OCI-LY7 (cell line): Measurements from ENCODE around the gene SDHA. TPM values are rescaled to one million over a fixed set of nuclear protein-coding genes. Genes with fewer than 3 reads are reported as not detected.

Experiments used
- BruUV-seq: library from RNA; stranded (reverse); fragments of 400-500 nt; replicated peaks from 2 replicates; lab custom pipeline; 2021; lab: Mats Ljungman, UMichigan
- CTCF ChIA-PET: fragments of 300-600 bp; sonication (Branson Sonifier 250); formaldehyde crosslinking; loops from one replicate; lab custom pipeline; 2022; ENCODE audit warnings: antibody characterized with exemption; ENCODE audit not compliant: unreplicated experiment; lab: Charles Lee
- POLR2A ChIA-PET: fragments of 300-600 bp; sonication (Branson Sonifier 250); formaldehyde crosslinking; loops from one replicate; lab custom pipeline; 2022; ENCODE audit warnings: antibody characterized with exemption; lab: Charles Lee
- DNase-seq: peaks from one replicate; pipeline ENCODE4 v3.0.0-alpha.2; 2015; ENCODE audit warnings: low spot score
- H2AFZ ChIP-seq: fragments of 200-600 bp; sonication (generic), shearing (Covaris generic); 2 replicates; pipeline ENCODE4 v1.6.1; 2014; ENCODE audit warnings: mild to moderate bottlenecking, antibody characterized with exemption, low read length, moderate library complexity
- H3K27ac ChIP-seq: fragments of 200-600 bp; sonication (generic); 2 replicates; pipeline ENCODE4 v1.5.1; 2014; ENCODE audit warnings: mixed run types, low read depth, mild to moderate bottlenecking, moderate library complexity, low read length, inconsistent platforms; ENCODE audit not compliant: poor library complexity, severe bottlenecking
- H3K36me3 ChIP-seq: fragments of 200-600 bp; sonication (generic); 2 replicates; pipeline ENCODE4 v1.6.1; 2014; ENCODE audit warnings: mild to moderate bottlenecking, antibody characterized with exemption, low read length, moderate library complexity, mixed read lengths; ENCODE audit not compliant: insufficient read depth
- H3K4me1 ChIP-seq: fragments of 200-600 bp; sonication (generic); 2 replicates; pipeline ENCODE4 v1.5.1; 2014; ENCODE audit warnings: mild to moderate bottlenecking, low read length; ENCODE audit not compliant: insufficient read depth, poor library complexity, severe bottlenecking
- H3K4me2 ChIP-seq: fragments of 200-600 bp; sonication (generic); 2 replicates; pipeline ENCODE4 v1.6.1; 2014; ENCODE audit warnings: mild to moderate bottlenecking, low read length
- H3K4me3 ChIP-seq: fragments of 200-600 bp; sonication (generic); 2 replicates; pipeline ENCODE4 v1.5.1; 2014; ENCODE audit warnings: mild to moderate bottlenecking, low read depth, low read length; ENCODE audit not compliant: poor library complexity, severe bottlenecking
- H3K79me2 ChIP-seq: fragments of 200-600 bp; sonication (generic); 2 replicates; pipeline ENCODE4 v1.6.1; 2016; ENCODE audit warnings: low read depth, mild to moderate bottlenecking, low read length, moderate library complexity, mixed read lengths; ENCODE audit not compliant: insufficient read depth
- H3K9me2 ChIP-seq: fragments of 200-600 bp; sonication (generic); 2 replicates; pipeline ENCODE4 v1.6.1; 2016; ENCODE audit warnings: mild to moderate bottlenecking, low read length, mixed read lengths; ENCODE audit not compliant: insufficient read depth
- H3K9me3 ChIP-seq: fragments of 200-600 bp; sonication (generic); 2 replicates; pipeline ENCODE4 v1.6.1; 2014; ENCODE audit warnings: mild to moderate bottlenecking, mixed run types, low read length, mixed read lengths
- H4K20me1 ChIP-seq: fragments of 200-600 bp; sonication (generic); 2 replicates; pipeline ENCODE4 v1.6.1; 2014; ENCODE audit warnings: mild to moderate bottlenecking, antibody characterized with exemption, low read length, moderate library complexity, mixed read lengths; ENCODE audit not compliant: insufficient read depth
- EZH2phosphoT487 ChIP-seq: fragments of 200-600 bp; sonication (generic); IDR thresholded peaks from 2 replicates; pipeline ENCODE4 v1.6.1; 2018; ENCODE audit warnings: low read depth, borderline replicate concordance, mild to moderate bottlenecking, mixed run types, antibody characterized with exemption, low read length, moderate library complexity, mixed read lengths
- intact Hi-C: fragments of 100-400 bp; cut with micrococcal nuclease; formaldehyde crosslinking; loops from one replicate; pipeline ENCODE4 v1.10.0; 2022; ENCODE audit not compliant: unreplicated experiment
- total RNA-seq, 2 experiments: library from RNA; depleted of rRNA in 1 of 2; stranded (reverse); fragments of >200 nt in 1 of 2; shearing (Covaris generic) in 1 of 2; gene quantifications; 2 replicates each; pipeline ENCODE4 v1.2.3, GENCODE V29; 2014 to 2022
- TF ChIP-seq, protein P1 (sequence below): fragments of 200-600 bp; sonication (generic); conservative IDR thresholded peaks from 2 replicates; pipeline ENCODE4 v1.5.1; 2014; ENCODE audit warnings: mild to moderate bottlenecking, antibody characterized with exemption, low read length, moderate library complexity, mixed read lengths

Gene SDHA
- total RNA-seq, 2 experiments from 2014 or later = 147 to 167 TPM

GRCh38 chr5:187617-188451 lies 30.3 kb upstream of the SDHA start:
- ChIA-PET CTCF (interaction anchor here (0.6 to 1.3 kb wide), 5 partner anchors 14 to 284 kb away, joined by 3 to 10 read pairs (median 3); partner anchors contain the start of gene PDCD6), POLR2A (interaction anchor here (0.9 to 1.3 kb wide), 6 partner anchors 13 to 83 kb away, joined by 3 to 8 read pairs (median 4); partner anchors contain the start of genes CCDC127, PDCD6 and SDHA)
- H3K4me2 ChIP-seq = peak overlapping the region; percentile 73
- no peaks in the 10 kb centered on the region; the same call in 1 of the 2 replicates for H3K79me2 ChIP-seq
- no peak for DNase-seq
- no peak overlapping the region for H3K4me3 ChIP-seq
- H3K27ac ChIP-seq = no peak overlapping the region
- no peaks in the 10 kb centered on the region for H3K9me3 ChIP-seq
- H2AFZ ChIP-seq = peak overlapping the region; percentile 13; the same call in 1 of the 2 replicates
- no TSS peak for BruUV-seq
- no peaks in the 10 kb centered on the region for H3K9me2 ChIP-seq
- no peaks in the 10 kb centered on the region for H3K36me3 ChIP-seq
- no peaks in the 10 kb centered on the region for H4K20me1 ChIP-seq
- intact Hi-C loops = loop anchor here (1.0 kb wide), 2 partner anchors 30 to 83 kb away; partner anchors contain the start of genes CCDC127, PDCD6 and SDHA
- H3K4me1 ChIP-seq = peaks cover 49% of the 10 kb centered on the region
- TF ChIP-seq, protein P1, sequence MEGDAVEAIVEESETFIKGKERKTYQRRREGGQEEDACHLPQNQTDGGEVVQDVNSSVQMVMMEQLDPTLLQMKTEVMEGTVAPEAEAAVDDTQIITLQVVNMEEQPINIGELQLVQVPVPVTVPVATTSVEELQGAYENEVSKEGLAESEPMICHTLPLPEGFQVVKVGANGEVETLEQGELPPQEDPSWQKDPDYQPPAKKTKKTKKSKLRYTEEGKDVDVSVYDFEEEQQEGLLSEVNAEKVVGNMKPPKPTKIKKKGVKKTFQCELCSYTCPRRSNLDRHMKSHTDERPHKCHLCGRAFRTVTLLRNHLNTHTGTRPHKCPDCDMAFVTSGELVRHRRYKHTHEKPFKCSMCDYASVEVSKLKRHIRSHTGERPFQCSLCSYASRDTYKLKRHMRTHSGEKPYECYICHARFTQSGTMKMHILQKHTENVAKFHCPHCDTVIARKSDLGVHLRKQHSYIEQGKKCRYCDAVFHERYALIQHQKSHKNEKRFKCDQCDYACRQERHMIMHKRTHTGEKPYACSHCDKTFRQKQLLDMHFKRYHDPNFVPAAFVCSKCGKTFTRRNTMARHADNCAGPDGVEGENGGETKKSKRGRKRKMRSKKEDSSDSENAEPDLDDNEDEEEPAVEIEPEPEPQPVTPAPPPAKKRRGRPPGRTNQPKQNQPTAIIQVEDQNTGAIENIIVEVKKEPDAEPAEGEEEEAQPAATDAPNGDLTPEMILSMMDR = no peak
- no peak for TF ChIP-seq EZH2phosphoT487

DNA sequence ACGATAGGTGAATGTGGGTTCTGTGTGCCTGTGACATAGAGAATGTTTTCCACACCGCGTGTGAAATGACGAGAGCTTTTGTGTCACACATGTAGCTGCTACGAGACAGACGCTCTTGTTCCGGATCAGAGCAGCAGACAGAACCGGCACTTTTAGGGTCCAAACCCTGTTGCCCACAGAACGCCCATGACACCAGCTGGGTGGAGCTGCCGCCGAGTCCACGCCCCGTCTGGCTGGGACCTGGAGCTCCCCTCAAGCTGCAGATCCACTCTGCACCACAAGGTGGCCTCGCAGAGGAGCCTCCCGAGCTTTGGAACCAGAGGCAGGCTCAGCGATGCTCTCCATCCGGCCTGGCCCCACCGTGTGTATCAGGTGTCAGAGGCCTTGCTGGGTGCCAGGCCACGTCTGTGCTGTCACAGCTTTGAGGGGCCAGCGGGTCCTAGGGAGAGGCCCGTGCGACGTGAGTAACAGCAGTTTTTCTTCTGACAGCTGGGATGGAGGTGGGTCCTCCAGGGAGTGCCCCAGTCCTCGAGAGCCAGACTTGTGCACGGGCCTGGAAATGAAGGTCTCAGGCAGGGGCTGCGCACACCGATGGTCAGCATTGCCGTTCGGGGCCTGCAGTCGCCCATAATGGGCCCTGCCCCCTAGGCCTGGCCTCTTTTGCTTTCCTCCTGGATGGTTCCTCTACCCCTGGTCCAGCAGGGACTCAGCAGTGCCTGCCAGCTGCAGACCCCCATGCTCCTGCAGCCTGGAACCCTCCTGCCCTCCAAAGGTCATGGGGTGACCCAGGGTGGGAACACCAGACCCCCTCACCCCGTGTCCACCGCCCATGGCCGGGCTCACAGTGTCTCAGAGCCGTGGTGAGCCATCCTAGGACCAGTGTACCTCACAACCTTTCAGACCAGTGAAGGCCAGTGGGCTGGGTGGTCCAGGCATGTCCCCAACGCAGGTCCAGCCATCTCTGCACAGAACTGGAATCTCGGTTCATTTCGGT lies 29.3 kb upstream of the SDHA start:
- DNase-seq = peak; percentile 95
- no TSS peak for BruUV-seq
- intact Hi-C loops = loop anchor here (1.0 kb wide), 2 partner anchors 30 to 83 kb away; partner anchors contain the start of genes CCDC127, PDCD6 and SDHA
- Histone ChIP-seq H3K27ac (peak overlapping the region; percentile 85), H3K9me3 (no peaks in the 10 kb centered on the region), H3K9me2 (no peaks in the 10 kb centered on the region), H3K4me1 (peaks cover 58% of the 10 kb centered on the region), H3K4me3 (peak overlapping the region; percentile 43), H3K4me2 (peak overlapping the region; percentile 73), H3K36me3 (no peaks in the 10 kb centered on the region), H2AFZ (peak overlapping the region; percentile 13; the same call in 1 of the 2 replicates), H4K20me1 (no peaks in the 10 kb centered on the region), H3K79me2 (no peaks in the 10 kb centered on the region; the same call in 1 of the 2 replicates)
- CTCF ChIA-PET = interaction anchor here (0.6 to 1.3 kb wide), 5 partner anchors 13 to 283 kb away, joined by 3 to 10 read pairs (median 3); partner anchors contain the start of gene PDCD6
- TF ChIP-seq, protein P1 = peak; percentile 88
- TF ChIP-seq EZH2phosphoT487 = no peak
- POLR2A ChIA-PET = interaction anchor here (0.9 to 1.3 kb wide), 5 partner anchors 12 to 82 kb away, joined by 3 to 8 read pairs (median 3); partner anchors contain the start of gene PDCD6
